ENCODE measurements around the gene POPDC3.

GRCh38 chr6:105170059-105170458 is 9.8 kb downstream of the POPDC3 start:
- no peak for TF ChIP-seq CTCF (tag by site-specific recombination; IDR thresholded peaks at IDR 0.05)
- TF ChIP-seq ZNF664 (tag by site-specific recombination; IDR thresholded peaks at IDR 0.05) = no peak
- TF ChIP-seq PRDM1 (tag by site-specific recombination; IDR thresholded peaks at IDR 0.05) = no peak
- TF ChIP-seq ZBTB17 (tag by site-specific recombination; IDR thresholded peaks at IDR 0.05) = 0 out of 2 replicates have a peak, but pooled peaks have one; percentile 31
- TF ChIP-seq KLF7 (tag by site-specific recombination; IDR thresholded peaks at IDR 0.05; ENCODE audit: borderline replicate concordance) = no peak
- TF ChIP-seq ZBTB7A (tag by site-specific recombination; IDR thresholded peaks at IDR 0.05; ENCODE audit: low read depth) = no peak
- no peak for TF ChIP-seq ZNF23 (tag by site-specific recombination; IDR thresholded peaks at IDR 0.05; ENCODE audit: borderline replicate concordance)
- no peak for TF ChIP-seq ZBTB49 (tag by site-specific recombination; IDR thresholded peaks at IDR 0.05; ENCODE audit: low read depth)
- TF ChIP-seq PBX3 (CRISPR knock-in tag; IDR thresholded peaks at IDR 0.05) = no peak
- no peak for TF ChIP-seq BCL11B (tag by site-specific recombination; IDR thresholded peaks at IDR 0.05; ENCODE audit: low read depth)
- no peak for TF ChIP-seq YY1 (tag by site-specific recombination; IDR thresholded peaks at IDR 0.05)
- no peak for TF ChIP-seq REST (tag by site-specific recombination; IDR thresholded peaks at IDR 0.05)
- TF ChIP-seq ATF2 (tag by site-specific recombination; IDR thresholded peaks at IDR 0.05; ENCODE audit: low read depth) = peak; percentile 76
- TF ChIP-seq ZNF645 (tag by site-specific recombination; IDR thresholded peaks at IDR 0.05) = no peak
